ENCODE measurements around the gene ACTR1B.
"Not testable (repeated sequence)": the region's sequence is repeated elsewhere in the genome, so short reads cannot be mapped to it uniquely, and the experiment has no call there.

The ACTR1B gene

GRCh38 chr2:97663962-97664635, at the start of gene ACTR1B:
Gene ACTR1B (minus strand): TSS chr2:97664044. CDS start chr2:97663890, 154 bp downstream.
- DNase-seq: peak; percentile 98

GRCh38 chr2:97712693-97713295, 49.0 kb upstream of the ACTR1B start:
- DNase-seq: peak; percentile 34

GRCh38 chr2:97712175-97712574, 48.3 kb upstream of the ACTR1B start:
- DNase-seq: not testable (repeated sequence)

DNA sequence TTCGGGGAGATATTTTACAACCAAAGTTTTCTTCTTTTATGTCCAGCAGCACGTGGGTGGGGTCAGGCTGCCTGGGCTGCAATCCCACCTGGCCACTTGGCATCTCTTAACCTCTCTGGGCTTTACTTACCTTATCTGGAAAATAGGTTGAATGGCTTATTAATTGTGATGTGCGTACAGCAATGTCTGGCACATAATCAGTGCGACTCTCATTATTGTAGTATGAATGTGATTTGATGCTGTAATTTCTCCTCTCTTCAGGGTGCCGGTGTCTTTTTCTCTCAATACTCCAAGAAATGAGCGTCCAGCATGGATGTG, 47.5 kb upstream of the ACTR1B start:
- DNase-seq: no peak

DNA sequence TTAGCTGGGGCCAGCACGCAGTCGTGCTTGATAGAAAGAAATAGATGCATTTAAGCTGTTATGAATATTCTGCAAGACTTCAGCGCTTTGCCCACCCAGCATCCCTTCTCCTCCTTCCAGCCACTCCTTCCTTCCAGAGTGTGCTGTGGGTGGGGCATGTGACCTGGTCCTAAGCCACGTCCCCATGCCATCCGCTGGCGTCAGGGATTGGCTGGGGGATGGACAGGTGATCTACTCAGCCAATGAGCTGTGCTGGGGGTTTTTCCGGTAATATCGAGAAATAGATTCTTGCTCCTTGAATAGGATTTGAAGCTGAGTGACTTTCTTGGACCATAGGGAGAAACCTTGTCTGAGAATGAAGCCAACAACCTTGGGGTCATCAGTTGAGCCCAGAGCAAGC, 44.8 kb upstream of the ACTR1B start:
- DNase-seq: no peak

DNA sequence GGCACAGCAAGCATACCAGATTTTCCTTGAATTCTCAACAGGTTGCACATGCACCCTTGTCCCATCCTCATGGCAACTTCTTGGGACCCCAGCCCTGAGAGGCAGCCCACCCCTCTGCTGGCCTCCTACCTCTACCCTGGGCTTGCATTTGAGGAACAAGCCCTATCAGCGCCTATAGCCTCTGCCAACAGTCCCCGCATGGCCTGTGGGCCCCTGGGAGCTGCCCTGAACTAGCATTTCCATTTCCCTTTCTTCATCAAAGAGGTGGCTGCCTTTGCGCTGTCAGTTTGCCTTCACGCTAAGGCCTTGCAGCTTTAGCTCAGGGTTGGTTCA, 44.2 kb upstream of the ACTR1B start:
- DNase-seq: no peak

DNA sequence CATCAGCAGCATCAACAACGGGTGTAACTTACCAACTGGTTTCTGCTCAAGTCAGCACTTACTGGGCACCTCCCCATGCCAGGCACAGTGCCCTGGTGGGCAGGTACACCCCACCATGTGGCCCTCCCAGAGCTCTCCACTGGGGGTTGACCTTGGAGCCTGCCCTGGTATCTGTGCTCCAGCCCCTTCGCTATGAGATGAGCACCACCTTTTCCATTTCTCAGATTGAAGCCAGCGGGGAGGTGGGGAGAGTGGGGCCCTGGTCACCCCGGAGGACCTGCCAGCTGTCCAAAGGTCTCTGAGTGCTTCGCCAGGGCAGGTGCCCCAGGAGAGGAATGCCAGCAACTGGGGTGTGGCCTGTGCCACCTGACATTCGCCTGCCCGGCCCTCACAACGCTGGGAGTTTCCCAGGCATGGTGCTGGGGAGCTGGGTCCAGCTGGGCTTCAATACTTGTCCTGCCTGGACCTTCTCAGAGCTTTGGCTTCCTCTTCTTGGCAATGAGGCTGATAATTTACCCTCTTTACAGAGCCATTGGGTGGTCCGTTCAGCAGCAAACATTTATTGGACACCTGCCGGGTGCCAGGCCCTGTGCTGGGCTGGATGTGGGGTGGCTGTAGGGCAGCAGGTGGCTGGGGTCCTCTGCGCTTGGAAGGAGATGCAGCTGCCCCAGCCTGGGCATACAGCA, 43.7 kb upstream of the ACTR1B start:
- no peak for DNase-seq

DNA sequence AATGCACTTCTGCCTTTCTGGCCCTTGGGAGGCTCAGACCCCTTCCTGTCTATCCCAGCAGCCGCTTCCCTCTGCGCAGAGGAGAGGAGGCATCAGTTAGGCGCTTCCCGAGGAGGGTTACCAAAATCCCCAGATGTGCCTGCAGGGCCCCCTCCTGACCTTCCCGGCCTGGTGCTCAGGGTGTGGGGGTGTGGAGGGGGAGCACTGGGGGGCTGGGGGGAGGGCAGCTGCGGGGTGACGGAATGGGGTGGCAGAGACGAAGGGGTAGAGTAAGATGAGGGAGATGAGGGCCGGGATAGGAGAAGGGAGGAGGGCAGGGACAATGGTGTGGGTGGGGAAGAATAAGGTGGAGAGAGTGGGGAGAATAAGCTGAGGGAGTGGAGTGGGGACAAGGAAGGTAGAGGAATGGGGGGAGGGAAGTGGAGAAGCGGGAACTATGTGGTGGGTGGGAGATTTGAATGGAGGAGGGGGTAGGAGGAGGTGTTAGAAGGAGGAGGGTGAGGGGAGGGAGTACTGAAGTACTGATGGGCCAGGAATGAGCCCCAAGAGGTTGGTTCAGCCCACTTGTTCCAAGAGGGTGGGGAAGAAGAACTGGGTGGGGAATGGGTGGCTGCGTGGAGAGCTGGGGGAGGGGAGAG, 43.0 kb upstream of the ACTR1B start:
- no peak for DNase-seq

DNA sequence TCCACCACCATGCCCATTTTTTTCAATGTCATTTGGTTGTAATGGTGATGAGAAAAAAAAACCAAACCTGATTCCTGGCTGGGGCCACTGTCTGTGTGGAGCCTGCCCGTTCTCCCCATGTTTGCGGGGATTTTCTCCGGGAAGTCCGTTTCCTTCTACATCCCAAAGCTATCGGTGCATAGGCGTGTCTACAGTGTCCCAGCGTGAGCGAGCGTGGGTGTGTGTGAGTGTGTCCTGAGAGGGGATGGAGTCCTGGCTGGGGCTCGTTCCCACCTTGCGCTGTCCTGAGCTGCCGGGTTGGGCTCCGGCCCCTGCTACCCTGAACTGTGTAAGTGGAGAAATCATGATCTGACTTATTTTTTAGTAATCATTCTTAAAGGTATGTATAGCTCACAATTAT, 42.3 kb upstream of the ACTR1B start:
- DNase-seq: no peak

GRCh38 chr2:97704989-97705388, 41.1 kb upstream of the ACTR1B start:
- no peak for DNase-seq

GRCh38 chr2:97703741-97704140, 39.9 kb upstream of the ACTR1B start:
- DNase-seq: no peak

DNA sequence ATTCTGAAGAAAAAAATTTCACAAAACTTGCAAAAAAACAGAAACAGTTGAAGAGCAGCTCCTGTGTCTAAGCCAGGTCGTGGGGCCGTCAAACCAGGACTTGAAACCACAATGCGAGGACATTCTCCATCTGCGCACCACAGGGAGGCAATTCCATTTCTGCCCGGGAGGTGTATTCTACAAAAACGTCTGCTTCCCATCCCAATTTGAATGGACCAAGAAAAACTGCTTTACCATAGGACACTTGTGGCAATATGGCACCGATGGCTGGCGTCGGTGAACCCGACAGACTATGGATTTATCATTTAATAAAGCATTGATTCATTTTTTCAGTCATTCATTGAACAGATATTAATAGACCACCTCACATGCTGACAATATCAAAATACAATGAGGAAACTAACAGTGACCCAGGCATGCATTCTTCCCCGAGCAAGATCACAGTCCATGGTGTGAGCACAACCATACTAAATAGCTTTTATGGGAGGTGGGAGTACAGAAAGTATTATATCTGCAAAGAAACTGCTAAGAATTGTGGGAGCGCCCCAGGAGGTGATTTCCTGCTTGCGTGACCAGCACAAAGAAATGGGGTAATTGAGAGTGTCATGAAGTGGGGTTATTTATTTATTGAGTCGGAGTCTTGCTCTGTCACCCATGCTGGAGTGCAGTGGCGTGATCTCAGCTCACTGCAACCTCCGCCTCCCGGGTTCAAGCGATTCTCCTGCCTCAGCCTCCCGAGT, 39.1 kb upstream of the ACTR1B start:
- DNase-seq: no peak

GRCh38 chr2:97701851-97702465, 38.1 kb upstream of the ACTR1B start:
- DNase-seq: no peak

- no peak for DNase-seq
Observed at GRCh38 chr2:97701186-97701585, 37.3 kb upstream of the ACTR1B start.

- peak; percentile 74 for DNase-seq
Observed at GRCh38 chr2:97699765-97700444, 36.1 kb upstream of the ACTR1B start.

DNA sequence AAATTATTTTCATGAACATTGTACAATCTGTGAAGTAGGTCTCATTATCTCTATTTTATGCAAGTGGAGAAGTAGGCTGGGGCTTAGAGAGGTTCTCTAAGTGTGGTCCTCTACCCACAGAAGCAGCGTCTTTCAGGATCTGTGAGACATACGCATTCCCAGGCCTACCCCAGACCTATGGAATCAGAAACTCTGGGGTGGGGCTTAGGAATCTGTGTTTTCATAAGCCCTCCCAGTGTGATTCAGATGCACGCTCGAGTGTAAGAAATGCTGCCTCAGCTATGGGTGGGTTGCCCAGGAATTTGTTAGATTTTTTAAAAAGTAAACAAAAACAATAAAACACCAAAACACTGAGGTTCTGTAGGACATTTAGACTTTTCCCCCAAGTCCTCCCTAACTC, 34.7 kb upstream of the ACTR1B start:
- no peak for DNase-seq

- DNase-seq: peak; percentile 92
Observed at GRCh38 chr2:97697252-97698235, 33.7 kb upstream of the ACTR1B start.

DNA sequence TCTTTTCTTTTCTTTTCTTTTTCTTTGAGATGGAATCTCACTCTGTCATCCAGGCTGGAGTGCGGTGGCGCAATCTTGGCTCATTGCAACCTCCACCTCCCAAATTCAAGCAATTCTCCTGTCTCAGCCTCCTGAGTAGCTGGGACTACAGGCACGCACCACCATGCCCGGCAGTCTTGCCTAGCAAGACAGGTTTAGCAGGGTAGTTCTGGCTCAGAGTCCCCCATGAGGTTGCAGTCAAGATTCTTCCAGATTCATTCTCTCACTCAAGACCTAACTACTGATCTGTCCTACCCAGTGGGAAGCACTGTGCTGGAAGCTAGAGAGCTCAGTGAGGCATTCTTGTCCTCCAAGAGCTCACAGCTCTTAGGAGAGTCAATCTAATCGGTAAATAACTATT, 31.9 kb upstream of the ACTR1B start:
- DNase-seq: no peak

GRCh38 chr2:97693476-97693875, 29.6 kb upstream of the ACTR1B start:
- no peak for DNase-seq

DNA sequence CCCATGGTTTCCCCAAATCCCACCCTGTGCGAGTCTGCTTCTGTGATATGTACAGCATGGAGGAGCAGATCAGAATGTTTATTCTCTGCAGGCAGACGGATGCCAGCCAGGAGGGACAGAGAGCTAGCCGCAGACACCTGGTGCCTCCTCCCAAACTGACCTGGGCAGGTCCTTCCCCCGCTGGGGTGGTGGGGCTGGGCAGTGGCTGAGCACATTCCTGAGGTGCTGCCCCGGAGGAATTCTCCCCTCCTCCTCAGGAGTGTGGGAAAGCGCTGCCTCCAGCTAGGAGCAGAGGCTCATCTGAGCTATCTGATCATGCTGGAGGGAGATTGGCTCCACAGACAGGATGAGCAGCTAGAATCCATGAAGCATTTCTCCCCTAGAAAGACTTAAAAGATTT, 27.3 kb upstream of the ACTR1B start:
- no peak for DNase-seq

Measured in CD4-positive, alpha-beta T cell treated with Interleukin-10 for 1 hour (primary cell).